ENCODE measurements around the gene ENTPD5.

GRCh38 chr14:74029136-74029535 lies 10.0 kb upstream of the ENTPD5 start:
- TF ChIP-seq, protein P1, sequence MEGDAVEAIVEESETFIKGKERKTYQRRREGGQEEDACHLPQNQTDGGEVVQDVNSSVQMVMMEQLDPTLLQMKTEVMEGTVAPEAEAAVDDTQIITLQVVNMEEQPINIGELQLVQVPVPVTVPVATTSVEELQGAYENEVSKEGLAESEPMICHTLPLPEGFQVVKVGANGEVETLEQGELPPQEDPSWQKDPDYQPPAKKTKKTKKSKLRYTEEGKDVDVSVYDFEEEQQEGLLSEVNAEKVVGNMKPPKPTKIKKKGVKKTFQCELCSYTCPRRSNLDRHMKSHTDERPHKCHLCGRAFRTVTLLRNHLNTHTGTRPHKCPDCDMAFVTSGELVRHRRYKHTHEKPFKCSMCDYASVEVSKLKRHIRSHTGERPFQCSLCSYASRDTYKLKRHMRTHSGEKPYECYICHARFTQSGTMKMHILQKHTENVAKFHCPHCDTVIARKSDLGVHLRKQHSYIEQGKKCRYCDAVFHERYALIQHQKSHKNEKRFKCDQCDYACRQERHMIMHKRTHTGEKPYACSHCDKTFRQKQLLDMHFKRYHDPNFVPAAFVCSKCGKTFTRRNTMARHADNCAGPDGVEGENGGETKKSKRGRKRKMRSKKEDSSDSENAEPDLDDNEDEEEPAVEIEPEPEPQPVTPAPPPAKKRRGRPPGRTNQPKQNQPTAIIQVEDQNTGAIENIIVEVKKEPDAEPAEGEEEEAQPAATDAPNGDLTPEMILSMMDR (conservative IDR thresholded peaks at IDR 0.05), result no peak
- no peak for TF ChIP-seq ZFX (IDR thresholded peaks at IDR 0.05)
